GM19324 (cell line): ENCODE measurements around the gene SORBS1.

Experiments
- ATAC-seq: cut with Tn5 transposase; IDR thresholded peaks from one replicate; pipeline ENCODE4 v1.9.1; 2021; ENCODE audit warnings: mild to moderate bottlenecking, moderate library complexity; ENCODE audit not compliant: unreplicated experiment, low FRiP score

Gene SORBS1

GRCh38 chr10:95561177-95561863 is at the start of gene SORBS1:
Gene SORBS1 (minus strand): TSS chr10:95561371. CDS start chr10:95441135, 120,236 bp downstream.
- ATAC-seq = peak; percentile 98

- no peak for ATAC-seq
Observed at GRCh38 chr10:95610727-95611126, 49.6 kb upstream of the SORBS1 start.

GRCh38 chr10:95606922-95607321 is 45.8 kb upstream of the SORBS1 start:
- ATAC-seq = no peak

GRCh38 chr10:95605163-95605562 is 44.0 kb upstream of the SORBS1 start:
- ATAC-seq = no peak

GRCh38 chr10:95604630-95605029 is 43.5 kb upstream of the SORBS1 start:
- ATAC-seq = no peak

- ATAC-seq = no peak
Observed at GRCh38 chr10:95602382-95602781, 41.2 kb upstream of the SORBS1 start.

GRCh38 chr10:95601116-95601719 is 40.0 kb upstream of the SORBS1 start:
- ATAC-seq = no peak

- no peak for ATAC-seq
Observed at GRCh38 chr10:95600158-95600557, 39.0 kb upstream of the SORBS1 start.

- ATAC-seq = no peak
Observed at GRCh38 chr10:95597788-95598187, 36.6 kb upstream of the SORBS1 start.

- no peak for ATAC-seq
Observed at GRCh38 chr10:95588025-95588424, 26.9 kb upstream of the SORBS1 start.

- ATAC-seq = no peak
Observed at GRCh38 chr10:95579835-95580535, 18.8 kb upstream of the SORBS1 start.

- ATAC-seq = no peak
Observed at GRCh38 chr10:95579292-95579691, 18.1 kb upstream of the SORBS1 start.

GRCh38 chr10:95578619-95579018 is 17.4 kb upstream of the SORBS1 start:
- no peak for ATAC-seq

- no peak for ATAC-seq
Observed at GRCh38 chr10:95574649-95575365, 13.6 kb upstream of the SORBS1 start.

- no peak for ATAC-seq
Observed at GRCh38 chr10:95573964-95574604, 12.9 kb upstream of the SORBS1 start.

- no peak for ATAC-seq
Observed at GRCh38 chr10:95573527-95573926, 12.4 kb upstream of the SORBS1 start.

- no peak for ATAC-seq
Observed at GRCh38 chr10:95572131-95572820, 11.1 kb upstream of the SORBS1 start.

GRCh38 chr10:95571390-95571789 is 10.2 kb upstream of the SORBS1 start:
- ATAC-seq = no peak

- no peak for ATAC-seq
Observed at GRCh38 chr10:95569368-95569767, 8.2 kb upstream of the SORBS1 start.
